Testis (tissue), 2 donors: Measurements from ENCODE around the gene MRPL53.

ENCODE experiments used
- CTCF ChIP-seq, 3 experiments: fragments of 450-650 bp in 2 of 3; fragments of 200-600 bp in 1 of 3; sonication (generic) in 1 of 3; IDR thresholded peaks; one replicate each; pipeline ENCODE4 v1.5.1; 2016 to 2019; ENCODE audit warnings: antibody characterized with exemption in 3 of 3, mild to moderate bottlenecking in 2 of 3, moderate library complexity in 1 of 3
- POLR2A ChIP-seq: fragments of 450-650 bp; IDR thresholded peaks from one replicate; pipeline ENCODE4 v1.6.1; 2017; ENCODE audit warnings: antibody characterized with exemption, mild to moderate bottlenecking, moderate library complexity

DNA sequence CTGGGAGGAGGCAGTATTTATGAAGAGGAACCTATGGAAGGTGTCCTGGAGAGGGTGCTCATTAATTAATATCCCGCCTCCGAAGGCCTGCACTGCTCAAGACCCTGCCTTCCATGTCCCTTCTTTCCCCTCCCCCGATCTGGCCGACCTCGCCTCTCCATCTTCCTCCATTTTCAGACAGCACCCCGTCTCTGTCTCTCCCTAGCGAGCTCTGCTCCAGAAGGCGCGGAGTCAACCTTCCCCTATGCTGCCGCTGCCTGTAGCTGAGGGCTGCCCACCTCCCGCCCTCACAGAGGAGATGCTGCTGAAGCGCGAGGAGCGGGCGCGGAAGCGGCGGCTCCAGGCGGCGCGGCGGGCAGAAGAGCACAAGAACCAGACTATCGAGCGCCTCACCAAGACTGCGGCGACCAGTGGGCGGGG, 15.3 kb downstream of the MRPL53 start:
- no peak for TF ChIP-seq POLR2A
- no peak for TF ChIP-seq CTCF (IDR thresholded peaks at IDR 0.05)
